GM19372 (cell line): ENCODE data around the gene PTPRM.

Source experiments
- ATAC-seq: cut with Tn5 transposase; IDR thresholded peaks from one replicate; pipeline ENCODE4 v1.9.1; 2021; ENCODE audit warnings: mild to moderate bottlenecking, low read depth, moderate library complexity; ENCODE audit not compliant: unreplicated experiment

The PTPRM gene

GRCh38 chr18:7921938-7922587 is 354.9 kb downstream of the PTPRM start:
- no peak for ATAC-seq

GRCh38 chr18:7923105-7923504 is 356.0 kb downstream of the PTPRM start:
- no peak for ATAC-seq

GRCh38 chr18:7924616-7925015 is 357.5 kb downstream of the PTPRM start:
- no peak for ATAC-seq

GRCh38 chr18:7926526-7926925 is 359.4 kb downstream of the PTPRM start:
- ATAC-seq = no peak

GRCh38 chr18:7927119-7927518 is 360.0 kb downstream of the PTPRM start:
- ATAC-seq = no peak

GRCh38 chr18:7931763-7932162 is 364.6 kb downstream of the PTPRM start:
- ATAC-seq = no peak

- ATAC-seq = no peak
Measured at GRCh38 chr18:7937268-7937667, 370.2 kb downstream of the PTPRM start.

GRCh38 chr18:7939521-7939920 is 372.4 kb downstream of the PTPRM start:
- ATAC-seq = no peak

- ATAC-seq = no peak
Measured at GRCh38 chr18:7940379-7940778, 373.3 kb downstream of the PTPRM start.

- no peak for ATAC-seq
Measured at GRCh38 chr18:7940971-7941370, 373.9 kb downstream of the PTPRM start.

GRCh38 chr18:7941533-7941932 is 374.4 kb downstream of the PTPRM start:
- no peak for ATAC-seq

GRCh38 chr18:7945882-7946281 is 378.8 kb downstream of the PTPRM start:
- ATAC-seq = no peak

GRCh38 chr18:7946734-7947377 is 379.7 kb downstream of the PTPRM start:
- no peak for ATAC-seq

GRCh38 chr18:7950380-7951136 is 383.4 kb downstream of the PTPRM start:
- ATAC-seq = no peak

- ATAC-seq = no peak
Measured at GRCh38 chr18:7953095-7953958, 386.2 kb downstream of the PTPRM start.

GRCh38 chr18:7954238-7954637 is 387.1 kb downstream of the PTPRM start:
- no peak for ATAC-seq

GRCh38 chr18:7955175-7955574 is 388.1 kb downstream of the PTPRM start:
- ATAC-seq = no peak

GRCh38 chr18:7957297-7957696 is 390.2 kb downstream of the PTPRM start:
- ATAC-seq = no peak

- ATAC-seq = no peak
Measured at GRCh38 chr18:7958081-7958896, 391.2 kb downstream of the PTPRM start.

GRCh38 chr18:7958897-7959146 is 391.7 kb downstream of the PTPRM start:
- no peak for ATAC-seq
